Endothelial cell (in vitro differentiated cells): ENCODE measurements around the gene ZNF652. TPM values are rescaled to one million over a fixed set of nuclear protein-coding genes. Genes with fewer than 3 reads are reported as not detected.

Experiments
- DNase-seq: peaks from one replicate; pipeline ENCODE4 v3.0.0; 2021; ENCODE audit warnings: low spot score
- H3K27ac Mint-ChIP-seq: one replicate; pipeline ENCODE4 v1.8.0; 2021; ENCODE audit warnings: mixed read lengths, inconsistent platforms; ENCODE audit not compliant: unreplicated experiment
- H3K27me3 Mint-ChIP-seq: one replicate; pipeline ENCODE4 v1.8.0; 2021; ENCODE audit warnings: mild to moderate bottlenecking, moderate library complexity, mixed read lengths, inconsistent platforms; ENCODE audit not compliant: unreplicated experiment
- H3K36me3 Mint-ChIP-seq: one replicate; pipeline ENCODE4 v1.8.0; 2021; ENCODE audit warnings: mild to moderate bottlenecking, low read depth, mixed read lengths, inconsistent platforms; ENCODE audit not compliant: unreplicated experiment
- H3K4me1 Mint-ChIP-seq: one replicate; pipeline ENCODE4 v1.8.0; 2021; ENCODE audit warnings: mild to moderate bottlenecking, mixed read lengths, inconsistent platforms; ENCODE audit not compliant: unreplicated experiment
- H3K4me3 Mint-ChIP-seq: one replicate; pipeline ENCODE4 v1.8.0; 2021; ENCODE audit warnings: mild to moderate bottlenecking, mixed read lengths, inconsistent platforms; ENCODE audit not compliant: unreplicated experiment
- H3K9me3 Mint-ChIP-seq: one replicate; pipeline ENCODE4 v1.8.0; 2021; ENCODE audit warnings: mixed read lengths, inconsistent platforms; ENCODE audit not compliant: unreplicated experiment
- total RNA-seq: library from RNA; stranded (reverse); fragmentation: NEBNext Ultra II Directional; extraction: Animal tissue kit (Norgen Biotek cat#: 25700); gene quantifications from one replicate; pipeline ENCODE4 v1.2.1, GENCODE V29; 2021; ENCODE audit not compliant: unreplicated experiment
- TF ChIP-seq, protein P1 (sequence below): fragments of 200-600 bp; sonication (generic); IDR thresholded peaks from one replicate; pipeline ENCODE4 v1.5.0; 2021; ENCODE audit warnings: antibody characterized with exemption; ENCODE audit not compliant: unreplicated experiment

The ZNF652 gene
- total RNA-seq, 1 donor from 2014 or later, result 36.0 TPM

DNA sequence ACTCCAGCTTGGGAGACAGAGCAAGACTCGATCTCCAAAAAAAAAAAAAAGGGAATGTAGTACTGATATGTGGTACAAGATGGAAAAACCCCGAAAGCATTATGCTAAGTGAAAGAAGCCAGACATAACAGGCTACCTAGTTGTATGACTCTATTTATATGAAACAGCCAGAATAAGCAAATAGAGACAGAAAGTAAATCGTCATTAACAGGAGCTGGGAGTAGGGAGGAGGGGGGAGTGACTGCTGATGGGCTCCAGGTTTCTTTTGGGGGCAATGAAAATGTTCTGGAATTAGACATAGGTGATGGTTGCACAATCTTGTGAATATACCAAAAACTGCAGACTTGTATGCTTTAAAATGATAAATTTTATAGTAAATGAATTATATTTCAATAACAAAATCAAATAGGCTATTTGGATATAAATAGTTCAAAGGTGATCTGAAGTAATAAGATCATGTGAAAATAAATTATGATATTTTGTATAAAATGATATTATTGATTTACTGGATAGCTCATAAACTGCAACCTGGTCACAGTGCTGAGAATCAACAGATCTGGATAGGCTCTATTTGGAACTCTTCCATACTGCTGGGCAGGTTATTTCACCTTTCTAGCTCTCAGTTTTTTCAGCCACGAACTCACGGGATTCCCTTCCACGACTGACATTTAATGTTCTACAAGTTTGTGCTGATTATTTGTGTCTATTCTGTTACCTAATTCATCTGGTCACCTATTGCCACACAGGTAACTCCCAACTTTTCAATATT is 27.1 kb downstream of the ZNF652 start:
- peaks cover 1% of the 10 kb centered on the region for H3K27me3 Mint-ChIP-seq
- no peaks in the 10 kb centered on the region for H3K4me1 Mint-ChIP-seq
- H3K9me3 Mint-ChIP-seq, result no peaks in the 10 kb centered on the region
- no peak for DNase-seq
- no peak overlapping the region for H3K4me3 Mint-ChIP-seq
- TF ChIP-seq, protein P1, sequence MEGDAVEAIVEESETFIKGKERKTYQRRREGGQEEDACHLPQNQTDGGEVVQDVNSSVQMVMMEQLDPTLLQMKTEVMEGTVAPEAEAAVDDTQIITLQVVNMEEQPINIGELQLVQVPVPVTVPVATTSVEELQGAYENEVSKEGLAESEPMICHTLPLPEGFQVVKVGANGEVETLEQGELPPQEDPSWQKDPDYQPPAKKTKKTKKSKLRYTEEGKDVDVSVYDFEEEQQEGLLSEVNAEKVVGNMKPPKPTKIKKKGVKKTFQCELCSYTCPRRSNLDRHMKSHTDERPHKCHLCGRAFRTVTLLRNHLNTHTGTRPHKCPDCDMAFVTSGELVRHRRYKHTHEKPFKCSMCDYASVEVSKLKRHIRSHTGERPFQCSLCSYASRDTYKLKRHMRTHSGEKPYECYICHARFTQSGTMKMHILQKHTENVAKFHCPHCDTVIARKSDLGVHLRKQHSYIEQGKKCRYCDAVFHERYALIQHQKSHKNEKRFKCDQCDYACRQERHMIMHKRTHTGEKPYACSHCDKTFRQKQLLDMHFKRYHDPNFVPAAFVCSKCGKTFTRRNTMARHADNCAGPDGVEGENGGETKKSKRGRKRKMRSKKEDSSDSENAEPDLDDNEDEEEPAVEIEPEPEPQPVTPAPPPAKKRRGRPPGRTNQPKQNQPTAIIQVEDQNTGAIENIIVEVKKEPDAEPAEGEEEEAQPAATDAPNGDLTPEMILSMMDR, result no peak
- H3K36me3 Mint-ChIP-seq, result no peaks in the 10 kb centered on the region
- no peak overlapping the region for H3K27ac Mint-ChIP-seq

DNA sequence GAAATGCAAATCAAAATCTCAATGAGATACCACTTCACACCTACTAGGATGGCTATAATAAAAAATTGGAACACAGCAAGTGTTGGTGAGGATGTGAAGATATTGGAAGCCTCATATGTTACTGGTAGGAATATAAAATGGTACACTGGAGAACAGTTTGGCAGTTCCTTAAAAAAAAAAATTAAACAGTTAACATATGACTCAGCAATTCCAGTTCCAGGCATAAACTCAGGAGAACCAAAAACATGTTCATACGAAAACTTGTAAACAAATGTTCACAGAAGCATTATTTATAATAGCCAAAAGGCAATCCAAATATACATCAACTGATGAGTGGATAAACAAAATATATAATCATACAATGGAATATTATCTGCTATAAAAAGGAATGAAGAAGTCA is 28.2 kb downstream of the ZNF652 start:
- Mint-ChIP-seq H3K27ac (no peak overlapping the region), H3K4me3 (no peak overlapping the region), H3K27me3 (peaks cover 3% of the 10 kb centered on the region), H3K4me1 (no peaks in the 10 kb centered on the region), H3K36me3 (no peaks in the 10 kb centered on the region), H3K9me3 (no peaks in the 10 kb centered on the region)
- DNase-seq, result no peak
- TF ChIP-seq, protein P1, result no peak

DNA sequence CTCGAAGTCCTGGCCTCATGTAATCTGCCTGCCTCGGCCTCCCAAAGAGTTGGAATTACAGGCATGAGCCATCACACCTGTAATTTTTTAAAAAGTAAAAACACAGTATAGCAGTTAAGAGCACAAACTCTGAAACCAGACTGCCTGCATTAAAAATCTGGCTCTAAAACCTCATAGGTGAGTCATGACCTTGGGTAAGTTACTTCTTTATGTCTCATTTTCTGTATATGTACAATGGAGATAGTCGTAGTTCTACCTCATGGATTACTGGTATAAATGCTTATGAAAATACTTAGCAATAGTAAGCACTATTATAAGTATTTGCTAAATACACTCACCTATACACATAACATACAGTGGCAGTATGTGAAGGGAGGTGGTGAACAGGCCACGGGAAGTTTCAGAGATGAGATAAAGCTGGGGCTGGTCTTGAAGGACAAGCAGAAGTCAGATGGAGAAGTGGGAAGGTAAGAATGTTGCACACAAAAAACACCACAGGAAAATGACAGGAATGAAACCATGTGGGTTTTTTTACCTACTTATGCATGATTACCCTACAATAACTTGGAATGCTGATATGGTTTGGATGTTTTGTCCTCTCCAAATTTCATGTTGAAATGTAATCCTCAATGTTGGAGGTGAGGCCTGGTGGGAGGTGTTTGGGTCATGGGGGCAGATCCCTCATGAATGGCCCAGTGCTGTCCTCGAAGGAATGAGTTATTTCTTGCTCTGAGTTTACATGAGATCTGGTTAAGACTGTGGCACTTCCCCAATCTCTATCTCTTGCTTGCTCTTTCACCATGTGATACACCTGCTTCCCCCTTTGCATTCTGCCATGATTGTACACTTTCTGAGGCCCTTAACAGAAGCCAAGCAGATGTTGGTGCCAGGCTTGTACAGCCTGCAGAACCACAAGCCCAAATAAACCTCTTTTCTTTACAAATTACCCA is 33.9 kb downstream of the ZNF652 start:
- no peak overlapping the region for H3K27ac Mint-ChIP-seq
- TF ChIP-seq, protein P1, result no peak

DNA sequence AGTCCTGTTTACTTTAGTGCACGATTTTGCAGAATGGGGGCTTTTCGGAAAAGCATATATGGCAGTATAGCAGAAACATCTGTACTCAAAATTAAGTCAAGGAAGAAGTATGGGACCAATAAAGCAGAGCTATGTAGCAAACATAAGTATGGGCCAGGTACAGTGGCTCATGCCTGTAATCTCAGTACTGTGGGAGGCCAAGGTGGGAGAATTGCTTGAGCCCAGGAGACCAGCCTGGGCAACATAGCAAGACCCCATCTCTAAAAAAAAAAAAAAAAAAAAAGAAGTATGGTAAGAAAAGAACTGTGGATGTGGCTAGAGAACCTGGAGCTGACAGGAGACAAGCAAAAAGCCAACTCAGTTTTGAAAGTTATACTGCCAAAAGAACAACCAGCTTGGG is 36.1 kb downstream of the ZNF652 start:
- Mint-ChIP-seq H3K27me3 (peaks cover 4% of the 10 kb centered on the region), H3K36me3 (no peaks in the 10 kb centered on the region), H3K4me1 (no peaks in the 10 kb centered on the region), H3K27ac (no peak overlapping the region), H3K9me3 (no peaks in the 10 kb centered on the region), H3K4me3 (no peak overlapping the region)
- TF ChIP-seq, protein P1, result no peak
- DNase-seq, result no peak

More for the DNA sequence above, 33.9 kb downstream of the ZNF652 start:
- no peak for DNase-seq
- Mint-ChIP-seq H3K4me1 (no peaks in the 10 kb centered on the region), H3K36me3 (no peaks in the 10 kb centered on the region), H3K27me3 (peaks cover 4% of the 10 kb centered on the region), H3K9me3 (no peaks in the 10 kb centered on the region), H3K4me3 (no peak overlapping the region)
